ENCODE data around the gene ZNF611.
"Not testable (repeated sequence)": the region's sequence is repeated elsewhere in the genome, so short reads cannot be mapped to it uniquely, and the experiment has no call there.

Gene ZNF611

DNA sequence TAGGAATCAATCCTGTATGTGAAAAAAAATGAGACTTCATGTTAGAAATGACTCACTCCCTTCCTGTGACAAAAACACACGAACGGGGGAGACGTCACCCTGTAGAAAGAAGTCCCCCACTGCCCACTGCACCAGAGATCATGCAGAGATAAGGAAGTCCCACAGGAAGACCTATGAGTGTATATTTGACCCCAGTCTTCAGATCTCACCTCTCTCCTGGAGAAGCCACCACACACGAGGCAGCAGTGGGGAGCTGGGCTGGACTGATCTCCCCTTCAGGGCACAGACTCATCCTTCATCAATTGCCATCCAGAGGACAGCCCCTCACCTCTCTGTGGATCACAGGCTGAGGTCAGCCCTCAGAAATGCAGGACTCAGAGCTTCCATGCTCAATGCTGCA, 18.9 kb downstream of the ZNF611 start:
- not testable (repeated sequence) for DNase-seq

DNA sequence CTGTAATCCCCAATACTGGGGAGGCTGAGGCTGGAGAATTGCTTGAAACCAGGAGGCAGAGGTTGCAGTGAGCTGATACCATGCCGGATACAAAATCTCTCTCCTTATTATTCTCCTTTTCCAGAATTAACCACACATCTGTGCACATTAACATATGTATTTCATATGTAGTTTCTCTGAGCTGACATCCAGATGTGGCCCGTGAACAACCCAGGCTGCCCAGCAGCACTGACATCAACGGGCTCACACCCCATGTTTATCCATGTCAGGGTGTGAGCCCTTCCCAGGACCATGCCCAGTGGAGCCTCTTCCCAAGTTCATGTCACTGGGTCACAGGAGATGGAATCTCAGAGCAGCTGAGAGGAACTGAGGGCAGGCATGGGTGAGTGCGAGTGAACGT, 19.5 kb downstream of the ZNF611 start:
- DNase-seq, result not testable (repeated sequence)

DNA sequence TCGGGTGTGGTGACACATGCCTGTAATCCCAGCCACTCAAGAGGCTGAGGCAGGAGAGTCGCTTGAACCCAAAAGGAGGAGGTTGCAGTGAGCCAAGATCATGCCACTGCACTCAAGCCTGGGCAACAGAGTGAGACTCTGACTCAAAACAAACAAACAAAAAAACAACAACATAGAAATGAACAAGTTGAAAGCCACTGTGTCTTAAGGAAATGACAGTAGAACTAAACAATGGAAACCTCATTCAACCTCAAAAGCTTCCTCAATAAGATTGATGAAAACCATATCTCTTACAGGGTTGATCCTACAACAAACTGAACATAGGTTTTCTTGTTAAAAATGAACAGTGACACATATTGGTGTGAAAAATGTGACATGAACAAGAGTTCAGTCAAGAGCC, 21.8 kb downstream of the ZNF611 start:
- DNase-seq, result not testable (repeated sequence)

DNA sequence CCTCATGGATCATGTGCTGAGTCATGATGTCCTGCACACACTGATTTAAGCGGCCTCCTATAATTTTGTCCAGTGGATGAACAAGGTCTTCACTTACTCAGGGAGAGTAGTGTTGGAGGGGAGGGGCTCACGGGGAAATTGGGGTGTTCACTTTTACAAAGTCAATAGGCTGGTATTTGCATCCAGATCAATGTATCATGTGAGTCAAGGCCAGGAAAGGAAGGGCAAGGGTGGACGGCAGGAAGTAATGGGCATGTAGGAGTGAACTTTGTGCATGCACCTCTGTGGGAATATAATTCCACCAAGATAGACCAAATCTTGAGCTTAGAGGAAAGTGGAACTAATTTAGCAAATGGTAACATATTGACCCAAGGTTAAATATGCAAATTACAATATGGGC, 23.2 kb downstream of the ZNF611 start:
- not testable (repeated sequence) for DNase-seq

DNA sequence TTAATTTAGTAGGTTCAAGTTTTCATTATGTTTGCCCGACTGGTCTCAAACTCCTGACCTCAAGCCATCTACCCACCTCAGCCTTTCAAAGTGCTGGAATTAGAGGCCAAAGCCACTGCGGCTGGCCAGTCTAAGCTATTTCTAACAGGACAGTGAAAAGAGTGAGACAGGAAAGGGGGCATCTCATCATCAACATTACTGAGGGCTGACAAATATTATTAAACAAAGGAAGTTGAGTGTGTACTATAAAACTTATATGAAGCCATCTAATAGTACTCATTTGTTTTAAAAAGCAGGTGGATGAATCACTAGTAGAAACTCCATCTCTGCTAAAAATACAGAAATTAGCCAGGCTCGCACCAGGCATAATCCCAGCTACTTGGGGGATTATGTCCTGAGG, 24.3 kb downstream of the ZNF611 start:
- no peak for DNase-seq

DNA sequence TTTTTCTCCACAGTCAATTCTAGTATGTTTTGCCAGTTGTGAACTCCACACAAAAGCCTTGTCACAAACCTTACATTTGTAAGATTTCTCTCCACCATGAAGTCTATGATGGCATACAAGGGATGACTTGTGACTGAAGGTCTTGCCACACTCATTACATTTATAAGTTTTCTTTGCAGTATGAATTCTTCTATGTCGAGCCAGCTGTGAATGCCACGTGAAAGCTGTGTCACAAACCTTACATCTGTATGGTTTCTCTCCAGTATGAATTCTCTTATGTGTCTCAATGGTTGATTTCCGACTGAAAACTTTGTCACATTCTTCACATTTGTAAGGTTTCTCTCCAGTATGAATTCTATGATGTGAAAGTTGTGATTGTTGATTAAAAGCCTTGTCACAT, 29.2 kb downstream of the ZNF611 start:
- not testable (repeated sequence) for DNase-seq

DNA sequence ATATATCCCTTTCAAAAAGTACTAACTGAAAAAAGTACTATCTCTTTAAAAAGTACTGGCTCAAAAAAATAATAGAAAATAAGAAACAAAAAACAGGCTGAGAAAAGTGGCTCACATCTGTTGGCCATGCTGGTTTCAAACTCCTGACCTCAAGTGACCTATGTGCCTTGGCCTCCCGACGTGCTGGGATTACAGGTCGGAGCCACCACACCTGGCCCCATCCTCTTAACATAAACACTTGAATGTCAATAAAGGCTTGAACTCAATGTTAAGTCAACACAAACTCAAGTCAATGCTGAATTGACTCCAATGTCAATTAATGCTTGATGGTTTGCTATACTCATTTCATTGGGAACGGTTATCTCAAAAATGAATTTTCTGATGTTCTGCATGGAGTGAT, 30.9 kb downstream of the ZNF611 start:
- no peak for DNase-seq

DNA sequence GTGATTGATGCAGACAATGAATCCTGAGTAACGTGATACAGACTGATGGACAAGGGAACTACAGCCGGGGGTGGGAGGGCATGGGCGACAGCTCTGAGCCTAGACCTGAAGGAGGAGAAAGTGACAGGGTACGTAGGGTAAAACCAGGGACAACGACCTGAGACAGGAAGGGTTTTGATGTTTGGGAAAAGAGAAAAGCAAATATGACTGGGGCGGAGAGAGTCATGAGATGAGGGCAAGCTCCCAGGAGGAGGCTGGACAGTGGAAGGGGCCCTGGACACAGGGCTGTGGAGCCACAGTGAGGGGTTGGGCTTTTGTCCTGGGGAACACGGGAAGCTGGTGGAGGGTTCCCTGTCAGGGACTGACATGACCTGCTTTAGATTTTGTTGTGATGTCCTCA, 34.2 kb downstream of the ZNF611 start:
- DNase-seq, result no peak

DNA sequence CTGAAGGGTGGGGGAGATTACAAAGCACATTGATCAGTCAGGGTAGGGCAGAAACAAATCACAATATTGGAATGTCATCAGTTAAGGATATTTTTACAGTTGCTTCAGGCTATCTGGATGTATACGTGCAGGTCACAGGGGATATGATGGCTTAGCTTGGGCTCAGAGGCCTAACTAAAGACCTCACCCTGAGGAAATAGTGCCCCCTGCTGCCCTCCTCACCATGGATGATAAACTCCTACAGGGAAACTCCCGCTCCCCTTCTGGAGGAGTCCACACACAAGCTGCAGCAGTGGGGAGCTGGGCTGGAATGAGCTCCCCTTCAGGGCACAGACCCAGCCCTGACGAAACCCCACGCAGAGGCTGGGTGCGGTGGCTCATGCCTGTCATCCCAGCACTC, 35.3 kb downstream of the ZNF611 start:
- peak; percentile 10 for DNase-seq

DNA sequence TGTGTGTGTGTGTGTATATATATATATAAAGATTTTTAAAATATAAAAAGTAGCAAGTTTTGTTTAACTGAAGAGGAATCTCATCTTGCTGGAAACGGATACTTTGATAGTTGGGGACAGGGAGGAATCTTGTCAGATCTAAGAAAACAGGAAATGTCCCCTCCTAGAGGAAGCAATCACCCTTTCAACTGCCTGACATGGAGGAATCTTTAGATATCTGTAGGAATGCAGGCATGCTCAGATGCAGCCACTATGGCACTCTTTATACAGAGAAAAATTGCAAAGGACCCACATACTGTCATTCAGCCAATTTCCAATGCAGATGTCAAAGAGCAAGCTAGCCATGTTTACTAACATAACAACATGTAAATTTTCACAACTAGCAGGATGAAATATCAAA, 38.8 kb downstream of the ZNF611 start:
- DNase-seq, result no peak

DNA sequence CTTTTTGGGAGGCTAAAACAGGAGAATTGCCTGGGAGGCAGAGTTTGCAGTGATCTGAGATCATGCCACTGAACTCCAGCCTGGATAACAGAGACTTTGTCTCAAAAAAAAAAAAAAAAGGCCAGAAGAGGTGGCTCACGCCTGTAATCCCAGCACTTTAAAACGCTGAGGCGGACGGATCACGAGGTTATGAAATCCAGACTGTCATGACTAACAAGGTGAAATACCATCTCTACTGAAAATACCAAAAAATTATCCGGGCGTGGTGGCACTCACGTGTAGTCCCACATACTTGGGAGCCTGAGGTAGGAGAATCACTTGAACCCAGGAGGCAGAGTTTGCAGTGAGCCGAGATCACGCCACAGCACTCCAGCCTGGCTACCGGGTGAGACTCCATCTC, 39.9 kb downstream of the ZNF611 start:
- DNase-seq, result no peak

DNA sequence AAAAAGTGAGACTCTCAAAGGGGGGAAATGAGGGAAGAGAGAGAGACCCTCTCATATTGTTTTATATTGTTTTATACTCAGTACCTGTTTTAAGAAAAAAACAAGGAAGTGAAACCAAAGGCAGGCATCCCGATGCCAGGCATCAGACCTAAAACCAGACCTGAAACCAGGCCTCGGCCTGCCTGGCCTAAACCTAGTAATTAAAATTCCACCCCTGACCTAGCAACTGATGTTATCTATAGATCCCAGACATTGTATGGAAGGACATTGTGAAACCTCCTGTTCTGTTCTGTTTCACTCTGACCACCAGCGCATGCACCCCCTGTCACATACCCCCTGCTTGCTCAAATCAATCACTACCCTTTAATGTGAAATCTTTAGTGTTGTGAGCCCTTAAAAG, 40.6 kb downstream of the ZNF611 start:
- peak; percentile 83 for DNase-seq

DNA sequence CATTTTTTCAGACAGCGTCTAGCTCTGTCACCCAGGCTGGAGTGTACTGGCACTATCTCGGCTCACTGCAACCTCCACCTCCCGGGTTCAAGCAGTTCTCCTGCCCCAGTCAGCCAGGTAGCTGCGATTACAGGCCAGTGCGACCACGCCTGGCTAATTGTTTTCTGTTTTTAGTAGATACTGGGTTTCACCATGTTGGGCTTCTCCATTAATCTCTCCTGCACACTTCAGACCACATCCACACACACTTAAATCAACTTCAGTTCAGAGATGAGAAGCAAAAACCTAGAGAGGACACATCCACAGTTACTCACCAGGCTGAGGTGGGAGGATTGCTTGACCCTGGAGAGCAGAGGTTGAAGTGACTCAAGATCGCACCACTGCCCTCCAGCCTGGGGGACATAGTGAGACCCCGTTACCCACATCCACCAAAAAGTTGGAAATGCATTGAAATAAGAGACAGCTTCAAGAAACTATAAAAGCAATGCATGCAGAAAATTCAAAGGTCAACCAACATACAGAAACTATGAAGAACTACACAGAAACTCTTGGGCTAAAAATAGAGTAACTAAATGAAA, 42.3 kb downstream of the ZNF611 start:
- DNase-seq, result no peak

DNA sequence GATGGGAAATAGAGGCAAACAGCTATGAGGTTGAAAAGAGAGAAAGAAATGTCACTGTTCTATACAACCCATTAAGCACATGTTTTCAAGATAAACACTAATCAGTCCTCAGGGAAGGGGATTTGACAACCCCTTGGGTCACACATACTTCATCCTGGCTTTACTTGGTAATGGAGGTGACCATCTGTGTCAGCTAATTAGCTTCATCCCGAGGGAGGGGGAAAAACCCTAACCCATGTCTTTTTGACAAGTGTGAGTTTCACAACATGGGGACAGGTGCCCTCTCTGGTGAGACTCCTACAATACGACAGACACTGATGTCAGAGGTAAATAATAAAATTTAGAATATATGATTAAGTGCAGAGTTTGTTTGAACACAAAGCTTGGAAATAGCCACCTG, 43.1 kb downstream of the ZNF611 start:
- DNase-seq, result peak; percentile 46

DNA sequence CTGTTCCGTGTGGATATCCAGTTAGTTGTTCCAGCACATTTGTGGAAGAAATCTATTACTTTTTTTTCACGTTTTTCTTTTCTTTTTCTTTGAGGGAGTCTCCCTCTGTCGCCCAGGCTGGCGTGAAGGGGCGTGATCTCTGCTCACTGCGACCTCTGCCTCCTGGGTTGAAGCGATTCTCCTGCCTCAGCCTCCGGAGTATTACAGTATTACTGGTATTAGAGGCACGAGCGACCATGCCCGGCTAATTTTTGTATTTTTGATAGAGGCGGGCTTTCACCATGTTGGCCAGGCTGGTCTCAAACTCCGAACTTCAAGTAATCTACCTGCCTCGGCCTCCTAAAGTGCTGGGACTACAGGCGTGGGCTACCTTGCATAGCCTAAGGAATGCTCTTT, 43.6 kb downstream of the ZNF611 start:
- no peak for DNase-seq

DNA sequence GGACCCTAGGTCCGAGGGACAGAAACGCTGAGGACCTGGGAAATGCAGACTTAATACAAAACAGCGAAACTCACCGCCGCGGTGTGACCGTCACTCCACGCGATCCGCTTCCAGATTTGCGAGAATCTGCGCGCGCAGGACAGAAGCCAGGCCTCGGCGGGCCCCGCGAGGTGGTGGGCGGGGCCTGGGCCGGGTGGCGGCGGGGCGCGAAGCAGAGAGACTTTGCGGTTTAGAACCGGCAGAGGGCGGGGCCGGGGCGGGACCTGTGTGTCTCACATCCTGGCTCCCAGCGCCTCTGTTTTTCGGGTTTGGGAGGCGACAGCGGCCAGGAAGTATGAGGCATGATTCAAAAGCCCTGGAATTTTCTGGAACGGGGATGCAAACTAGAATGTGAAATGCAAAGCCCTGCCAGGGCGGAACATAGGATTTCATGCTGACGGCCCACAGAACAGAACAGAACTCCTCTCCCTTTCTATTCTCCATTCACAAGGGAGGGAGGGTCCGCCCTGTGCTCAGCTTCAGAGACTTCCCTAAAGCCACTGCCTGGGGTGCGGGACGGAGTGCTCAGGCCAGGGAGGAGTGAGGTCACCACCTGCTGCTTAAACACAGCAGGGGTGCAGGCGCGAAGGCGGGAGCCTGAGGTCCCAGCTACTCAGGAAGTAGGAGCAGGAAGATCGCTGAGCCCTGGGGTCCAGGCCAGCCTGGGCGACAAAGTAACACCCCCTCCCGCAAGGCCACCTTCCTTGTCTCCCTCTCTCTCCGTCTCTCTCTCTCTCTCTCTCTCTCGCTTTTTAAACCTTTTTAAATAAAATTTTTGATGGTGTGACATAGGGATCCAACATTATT, 44.3 kb downstream of the ZNF611 start:
- peak; percentile 94 for DNase-seq

DNA sequence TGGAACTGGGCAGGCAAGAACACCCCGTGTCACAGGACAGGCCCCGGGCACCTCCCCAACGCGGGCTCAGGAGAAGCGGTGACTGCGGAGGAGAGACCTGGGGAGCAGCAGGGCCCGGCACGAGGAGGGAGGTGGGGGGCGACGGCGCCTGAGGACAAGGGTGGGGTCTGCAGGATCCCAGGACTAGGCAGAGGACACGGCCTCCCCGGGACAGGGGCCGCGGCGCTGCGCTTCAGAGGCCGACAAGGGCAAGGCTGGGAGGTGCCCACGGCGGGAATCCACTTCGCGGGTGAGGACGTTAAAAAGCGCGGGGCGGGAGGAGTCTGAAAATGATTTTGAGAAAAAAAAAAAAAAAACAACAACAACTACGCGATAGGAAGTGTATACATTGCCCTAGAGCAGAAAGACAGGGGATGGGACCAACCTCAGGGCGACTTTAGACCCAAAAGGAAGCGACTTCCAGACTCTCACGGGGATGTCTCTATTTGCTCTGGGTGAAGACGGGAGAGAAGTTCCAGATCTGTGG, 44.9 kb downstream of the ZNF611 start:
- peak; percentile 35 for DNase-seq

DNA sequence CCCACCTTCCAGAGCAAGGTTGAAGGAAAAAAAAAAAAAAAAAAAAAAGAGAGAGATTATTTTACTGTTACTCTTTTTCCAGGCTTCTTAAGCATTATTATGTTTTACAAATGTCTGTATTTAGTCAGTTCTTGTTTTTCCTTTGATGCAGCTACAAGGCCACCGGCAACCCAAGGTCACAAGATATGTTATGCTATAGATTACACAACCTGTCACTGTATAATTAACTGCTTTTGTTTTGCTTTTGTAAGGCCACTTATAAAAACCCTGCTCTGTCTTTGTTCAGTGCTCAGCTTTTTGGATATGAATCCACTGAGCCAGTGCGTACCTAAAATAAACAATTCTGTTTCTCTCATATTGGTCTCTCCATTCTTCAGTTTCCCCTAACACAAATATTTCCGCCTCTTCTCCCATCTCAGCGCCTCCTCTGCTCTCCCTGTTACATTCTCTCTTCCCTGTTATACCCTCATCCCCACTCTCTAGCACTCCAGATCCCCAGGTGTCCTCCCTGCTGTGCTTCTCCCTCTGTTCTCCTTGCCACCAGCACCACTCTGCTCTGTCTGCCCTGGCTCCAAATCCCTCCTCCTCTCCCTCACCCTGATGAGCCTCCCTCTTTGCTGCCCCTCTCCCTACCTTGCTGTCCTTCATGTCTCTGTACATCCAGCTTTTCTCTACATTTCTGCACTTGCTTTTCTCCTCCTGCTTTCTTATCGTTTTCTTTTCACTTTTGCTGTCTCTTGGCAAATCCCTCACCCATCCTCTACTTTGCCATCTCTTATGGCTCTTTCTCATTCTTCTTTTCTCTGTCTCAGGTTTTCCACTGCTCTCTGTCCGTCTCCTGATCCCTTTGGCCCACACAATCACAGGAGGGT, 45.7 kb downstream of the ZNF611 start:
- not testable (repeated sequence) for DNase-seq

DNA sequence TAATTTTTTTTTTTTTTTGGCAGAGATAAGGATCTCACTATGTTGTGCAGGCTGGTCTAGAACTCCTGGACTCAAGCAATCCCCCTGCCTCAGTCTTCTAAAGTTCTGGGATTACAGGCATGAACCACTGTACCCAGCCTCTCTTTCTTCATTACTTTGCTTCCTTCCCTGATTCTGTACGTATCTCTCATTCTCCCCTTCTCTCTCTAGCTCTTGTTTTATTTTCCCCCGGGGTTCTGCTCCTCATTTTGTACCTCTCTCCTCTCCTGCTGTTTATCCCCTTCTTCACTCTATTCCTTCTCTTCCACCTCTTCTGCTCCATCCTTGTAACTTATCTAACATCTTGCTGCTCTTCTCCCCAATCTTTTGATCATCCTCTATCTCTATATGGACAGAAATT, 46.5 kb downstream of the ZNF611 start:
- DNase-seq, result no peak

DNA sequence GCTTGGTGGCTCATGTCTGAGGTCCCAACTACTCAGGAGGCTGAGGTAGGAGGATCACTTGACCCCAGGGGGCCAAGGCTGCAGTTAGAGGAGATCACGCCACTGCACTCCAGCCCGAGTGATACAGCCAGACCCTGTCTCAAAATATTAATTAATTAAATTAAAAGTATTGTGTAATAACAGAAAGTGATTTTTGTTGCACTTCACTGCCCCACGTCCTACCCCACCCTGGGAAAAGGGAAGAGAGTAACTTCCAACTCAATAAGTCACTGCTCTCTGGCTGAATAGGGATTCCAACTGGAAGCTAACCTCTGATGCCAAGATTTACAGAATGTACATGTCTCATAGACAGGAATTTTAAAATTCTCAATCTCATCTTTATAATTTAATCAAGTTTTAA, 47.2 kb downstream of the ZNF611 start:
- no peak for DNase-seq

DNA sequence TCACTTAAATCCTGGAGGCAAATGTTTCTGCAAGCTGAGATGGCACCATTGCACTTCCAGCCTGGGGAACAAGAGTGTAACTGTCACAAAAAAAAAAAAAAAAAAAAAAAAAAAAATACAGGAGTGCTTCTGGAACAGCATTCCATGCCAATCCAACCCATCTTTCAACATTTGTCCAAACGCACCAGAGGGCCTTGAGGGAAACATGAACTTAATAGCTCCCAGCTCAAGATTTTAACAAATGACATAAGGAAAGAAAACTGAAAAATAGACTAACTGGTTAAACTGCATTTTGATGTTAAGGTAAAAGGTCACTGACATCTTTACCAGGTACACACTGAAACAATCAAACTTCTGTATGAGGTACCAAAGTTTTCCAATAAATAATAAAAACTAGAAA, 49.0 kb downstream of the ZNF611 start:
- DNase-seq, result no peak

DNA sequence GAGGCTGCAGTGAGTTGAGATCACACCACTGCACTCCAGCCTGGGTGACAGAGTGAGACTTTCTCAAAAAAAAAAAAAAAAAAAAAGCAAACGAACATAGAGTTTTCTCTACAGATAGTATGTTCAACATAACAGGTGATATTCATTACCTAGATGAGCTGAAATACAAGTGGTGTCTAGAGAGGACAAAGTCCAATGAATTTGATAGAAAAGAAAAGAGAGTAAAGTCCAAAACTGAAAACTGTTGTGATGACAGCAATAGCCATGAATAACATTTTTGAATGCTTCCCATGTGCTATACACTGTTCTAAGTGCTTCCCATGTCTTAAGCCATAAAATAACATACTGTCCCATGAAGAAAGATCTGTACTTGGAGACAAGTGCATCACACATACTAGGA, 53.6 kb downstream of the ZNF611 start:
- DNase-seq, result not testable (repeated sequence)

DNA sequence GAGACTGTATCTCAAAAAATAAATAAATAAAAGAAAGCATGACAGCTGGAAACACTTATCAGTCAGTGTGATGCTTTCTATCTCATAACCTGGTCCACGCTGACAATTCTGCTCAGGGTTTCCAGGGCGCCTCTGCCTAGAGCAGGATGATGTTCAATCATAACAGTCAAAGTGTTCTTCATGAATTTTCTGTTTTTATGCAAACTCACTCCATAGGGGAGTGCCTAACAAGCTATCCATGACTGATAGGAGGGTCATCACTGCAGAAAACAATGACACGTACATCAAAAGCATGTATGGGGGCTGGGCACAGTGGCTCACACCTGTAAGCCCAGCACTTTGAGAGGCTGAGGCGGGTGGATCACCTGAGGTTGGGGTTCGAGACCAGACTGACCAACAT, 55.2 kb downstream of the ZNF611 start:
- DNase-seq, result no peak

DNA sequence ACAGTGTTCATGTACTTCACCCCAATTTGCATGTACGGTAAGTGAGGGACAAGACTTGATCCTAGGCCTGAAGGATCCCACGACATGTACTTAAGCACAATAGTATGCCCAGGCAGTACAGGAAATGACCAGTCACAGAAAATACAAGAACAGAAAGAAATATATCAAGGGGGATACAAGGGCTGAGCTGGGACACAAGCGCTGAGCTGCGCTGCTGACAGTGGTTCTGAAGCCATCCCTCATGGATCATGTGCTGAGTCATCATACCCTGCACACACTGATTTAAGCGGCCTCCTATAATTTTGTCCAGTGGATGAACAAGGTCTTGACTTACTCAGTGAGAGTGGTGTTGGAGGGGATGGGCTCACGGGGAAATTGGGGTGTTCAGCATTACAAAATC, 59.6 kb downstream of the ZNF611 start:
- DNase-seq, result not testable (repeated sequence)
